ENCODE results near the gene ZNF618. TPM values are rescaled to one million over a fixed set of nuclear protein-coding genes. Genes with fewer than 3 reads are reported as not detected.
A peak's percentile ranks its signal among the peaks of the same experiment; 100 is the strongest.

Gene ZNF618
- total RNA-seq, 2 donors from 2014 or later, result 4.6 to 11.3 TPM

GRCh38 chr9:113910036-113910639 is 34.0 kb downstream of the ZNF618 start:
- H3K27me3 ChIP-seq (replicated peaks; ENCODE audit: insufficient read depth), result no peaks in the 10 kb centered on the region
- DNase-seq (ENCODE audit: low spot score), result peak; percentile 81
- no peaks in the 10 kb centered on the region for H3K9me3 ChIP-seq
- 59% methylated on average over 11 of the region's 11 CpGs for WGBS
- no peak overlapping the region for H3K4me3 ChIP-seq
- no peak for TF ChIP-seq POLR2A (IDR thresholded peaks at IDR 0.05)
- peak; percentile 87 for TF ChIP-seq POLR2AphosphoS5 (IDR thresholded peaks at IDR 0.05)
- TF ChIP-seq CTCF (IDR thresholded peaks at IDR 0.05), result no peak
- H3K4me1 ChIP-seq (replicated peaks), result peaks cover 7% of the 10 kb centered on the region
- H3K27ac ChIP-seq, result peak overlapping the region; percentile 53 to 56
- no peaks in the 10 kb centered on the region for H3K36me3 ChIP-seq
- intact Hi-C loops (cut with DNase I), result no loop called here

GRCh38 chr9:113911850-113912557 is 35.9 kb downstream of the ZNF618 start:
- TF ChIP-seq POLR2A (IDR thresholded peaks at IDR 0.05) (no peak), POLR2AphosphoS5 (IDR thresholded peaks at IDR 0.05) (no peak)
- Histone ChIP-seq H3K4me1 (replicated peaks) (peaks cover 7% of the 10 kb centered on the region), H3K27me3 (replicated peaks; ENCODE audit: insufficient read depth) (no peaks in the 10 kb centered on the region), H3K9me3 (no peaks in the 10 kb centered on the region), H3K36me3 (no peaks in the 10 kb centered on the region), H3K27ac (no peak overlapping the region), H3K4me3 (no peak overlapping the region)
- intact Hi-C loops (cut with DNase I), result no loop called here
- 69% methylated on average over 6 of the region's 6 CpGs for WGBS
- peak; percentile 2 for DNase-seq (ENCODE audit: low spot score)

- Histone ChIP-seq H3K9me3 (no peaks in the 10 kb centered on the region), H3K4me3 (no peak overlapping the region), H3K27ac (no peak overlapping the region), H3K27me3 (replicated peaks; ENCODE audit: insufficient read depth) (no peaks in the 10 kb centered on the region), H3K4me1 (replicated peaks) (peaks cover 7% of the 10 kb centered on the region), H3K36me3 (no peaks in the 10 kb centered on the region)
- intact Hi-C loops (cut with DNase I), result no loop called here
- no peak for DNase-seq (ENCODE audit: low spot score)
- TF ChIP-seq CTCF (IDR thresholded peaks at IDR 0.05) (no peak), POLR2AphosphoS5 (IDR thresholded peaks at IDR 0.05) (no peak), POLR2A (IDR thresholded peaks at IDR 0.05) (no peak)
- 62% methylated on average over 7 of the region's 8 CpGs for WGBS
These were observed 36.7 kb downstream of the ZNF618 start for GRCh38 chr9:113912816-113913215.

GRCh38 chr9:113913426-113914195 is 37.5 kb downstream of the ZNF618 start:
- peaks cover 7% of the 10 kb centered on the region for H3K4me1 ChIP-seq (replicated peaks)
- no peak for TF ChIP-seq POLR2A (IDR thresholded peaks at IDR 0.05)
- TF ChIP-seq POLR2AphosphoS5 (IDR thresholded peaks at IDR 0.05), result peak; percentile 57
- TF ChIP-seq CTCF (IDR thresholded peaks at IDR 0.05), result no peak
- intact Hi-C loops (cut with DNase I), result no loop called here
- H3K9me3 ChIP-seq, result no peaks in the 10 kb centered on the region
- 64% methylated on average over 5 of the region's 5 CpGs for WGBS
- no peak overlapping the region for H3K4me3 ChIP-seq
- H3K27me3 ChIP-seq (replicated peaks; ENCODE audit: insufficient read depth), result no peaks in the 10 kb centered on the region
- DNase-seq (ENCODE audit: low spot score), result peak; percentile 64
- H3K36me3 ChIP-seq, result no peaks in the 10 kb centered on the region
- H3K27ac ChIP-seq, result no peak overlapping the region

GRCh38 chr9:113914517-113914916 is 38.4 kb downstream of the ZNF618 start:
- WGBS, result 69% methylated on average over 2 of the region's 2 CpGs
- H3K27me3 ChIP-seq (replicated peaks; ENCODE audit: insufficient read depth), result no peaks in the 10 kb centered on the region
- H3K4me1 ChIP-seq (replicated peaks), result peaks cover 7% of the 10 kb centered on the region
- no peak overlapping the region for H3K4me3 ChIP-seq
- intact Hi-C loops (cut with DNase I), result no loop called here
- H3K27ac ChIP-seq, result no peak overlapping the region
- H3K36me3 ChIP-seq, result no peaks in the 10 kb centered on the region
- no peak for DNase-seq (ENCODE audit: low spot score)
- no peak for TF ChIP-seq CTCF (IDR thresholded peaks at IDR 0.05)
- TF ChIP-seq POLR2A (IDR thresholded peaks at IDR 0.05), result no peak
- TF ChIP-seq POLR2AphosphoS5 (IDR thresholded peaks at IDR 0.05), result no peak
- H3K9me3 ChIP-seq, result no peaks in the 10 kb centered on the region

Data from prostate gland (tissue), 2 donors.